GM12865 (cell line): ENCODE data around the gene DNMT3A.

Source experiments
- DNase-seq: peaks from one replicate; pipeline ENCODE4 v3.0.0; 2010; ENCODE audit warnings: low read depth
- H3K4me3 ChIP-seq: 2 replicates; pipeline ENCODE4 v1.5.1; 2011; ENCODE audit warnings: mild to moderate bottlenecking, low read depth, low read length, control low read depth
- CTCF ChIP-seq: IDR thresholded peaks from 2 replicates; pipeline ENCODE4 v1.5.1; 2011; ENCODE audit warnings: low read length, control low read depth, low read depth, inconsistent platforms; ENCODE audit not compliant: insufficient read depth; ENCODE audit errors: missing control alignments

The DNMT3A gene

DNA sequence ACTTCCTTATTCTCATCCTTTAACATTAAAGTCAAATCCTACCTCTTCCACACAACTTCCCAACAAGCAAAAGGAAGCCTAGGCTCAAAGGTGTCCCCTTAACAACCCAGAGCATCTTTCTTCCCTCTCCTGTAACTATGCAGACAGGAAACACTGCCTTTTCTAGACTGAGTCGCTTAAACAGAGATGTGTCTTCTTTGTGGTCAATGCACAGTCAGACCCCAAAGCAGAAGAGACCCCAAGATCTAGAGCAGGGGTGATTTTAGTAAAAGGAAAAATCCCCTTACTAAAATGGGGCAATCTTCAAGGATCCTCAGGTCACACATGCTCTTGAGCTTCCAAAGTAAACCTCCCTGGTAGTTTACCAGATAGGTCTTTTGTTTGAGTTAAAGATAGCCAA, 86.8 kb downstream of the DNMT3A start:
- no peak for TF ChIP-seq CTCF

GRCh38 chr2:25253153-25253626, 88.5 kb downstream of the DNMT3A start:
- H3K4me3 ChIP-seq: no peak overlapping the region

More for the DNA sequence above, 86.8 kb downstream of the DNMT3A start:
- no peak for DNase-seq
- H3K4me3 ChIP-seq: no peak overlapping the region

GRCh38 chr2:25252291-25253152, 89.2 kb downstream of the DNMT3A start:
- TF ChIP-seq CTCF: no peak
- DNase-seq: peak; percentile 71
- peak overlapping the region; percentile 74 for H3K4me3 ChIP-seq

More at GRCh38 chr2:25253153-25253626, 88.5 kb downstream of the DNMT3A start:
- DNase-seq: no peak
- TF ChIP-seq CTCF: no peak

DNA sequence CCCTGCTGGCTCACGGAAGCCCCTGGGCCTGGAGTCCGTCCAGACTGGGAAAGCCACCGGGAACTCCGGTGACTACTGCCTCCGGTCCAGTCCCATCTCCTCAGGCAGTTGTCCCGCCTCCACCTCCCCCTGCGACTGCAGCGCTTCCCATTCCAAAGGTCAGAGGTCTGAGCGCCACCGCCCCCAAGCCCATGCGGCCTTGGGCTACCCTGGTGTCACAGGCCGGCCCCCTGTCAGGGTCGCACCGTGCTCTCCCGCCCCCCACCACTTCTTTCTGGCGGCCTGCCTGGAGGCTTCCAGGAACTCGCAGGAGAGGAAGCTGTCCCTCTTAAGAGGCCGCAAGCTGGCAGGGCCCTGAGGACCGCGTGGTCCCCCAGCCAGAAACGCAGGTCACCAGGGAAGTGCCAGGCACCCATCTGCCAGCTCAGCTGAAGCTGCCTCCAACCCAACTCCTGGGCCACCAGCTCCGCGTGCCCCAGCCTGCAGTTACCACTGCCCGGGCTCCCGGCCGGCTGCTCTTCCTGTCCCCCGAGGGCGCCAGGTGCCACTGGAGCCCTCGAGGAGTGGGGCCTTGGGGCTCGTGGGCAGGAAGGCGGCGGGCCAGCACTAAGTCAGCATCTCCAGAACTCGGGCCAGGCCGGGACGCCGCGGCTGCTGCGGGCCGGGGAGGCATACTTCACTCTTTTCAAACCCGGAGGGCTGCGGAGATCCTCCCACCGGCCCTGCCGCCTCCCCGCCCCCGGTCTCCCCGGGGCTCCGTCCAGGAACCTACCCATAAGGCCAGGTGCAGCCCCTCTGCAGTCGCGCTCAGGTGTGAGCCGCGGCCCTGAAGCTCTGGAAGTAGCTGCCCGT, 90.1 kb downstream of the DNMT3A start:
- no peak for TF ChIP-seq CTCF
- peak; percentile 59 for DNase-seq
- peak overlapping the region; percentile 74 for H3K4me3 ChIP-seq

GRCh38 chr2:25251071-25251421, 90.7 kb downstream of the DNMT3A start:
- no peak for DNase-seq
- TF ChIP-seq CTCF: no peak

GRCh38 chr2:25250331-25251070, 91.2 kb downstream of the DNMT3A start:
- TF ChIP-seq CTCF: no peak
- no peak for DNase-seq
- H3K4me3 ChIP-seq: no peak overlapping the region

More at GRCh38 chr2:25251071-25251421, 90.7 kb downstream of the DNMT3A start:
- peak overlapping the region; percentile 74 for H3K4me3 ChIP-seq
